PC-9 (cell line): Measurements from ENCODE around the gene NRSN2. TPM values are rescaled to one million over a fixed set of nuclear protein-coding genes. Genes with fewer than 3 reads are reported as not detected.

ENCODE experiments used
- BruUV-seq: library from RNA; stranded (reverse); fragments of 400-500 nt; replicated peaks from 2 replicates; lab custom pipeline; 2021; lab: Mats Ljungman, UMichigan
- CTCF ChIA-PET: fragments of 300-600 bp; sonication (Branson Sonifier 250); formaldehyde crosslinking; loops from one replicate; lab custom pipeline; 2022; ENCODE audit warnings: antibody characterized with exemption; lab: Charles Lee
- POLR2A ChIA-PET: fragments of 300-600 bp; sonication (Branson Sonifier 250); formaldehyde crosslinking; loops from one replicate; lab custom pipeline; 2022; ENCODE audit warnings: antibody characterized with exemption; ENCODE audit not compliant: unreplicated experiment; lab: Charles Lee
- DNase-seq, 2 experiments: peaks; one replicate each; pipeline versions ENCODE4 v3.0.0 to v3.0.0-alpha.2; 2015 to 2022; ENCODE audit warnings: mixed read lengths in 1 of 2
- H2AFZ ChIP-seq: fragments of 200-600 bp; sonication (generic); 2 replicates; pipeline ENCODE4 v1.8.1; 2017; ENCODE audit warnings: antibody characterized with exemption
- H3F3A ChIP-seq: fragments of 200-600 bp; sonication (generic); 2 replicates; pipeline ENCODE4 v1.8.1; 2017; ENCODE audit warnings: antibody characterized with exemption, mild to moderate bottlenecking, low read depth; ENCODE audit not compliant: insufficient read depth
- H3K27ac ChIP-seq: fragments of 200-600 bp; sonication (generic); 2 replicates; pipeline ENCODE4 v1.6.1; 2016; ENCODE audit warnings: mixed run types
- H3K27me3 ChIP-seq: fragments of 200-600 bp; sonication (generic); 2 replicates; pipeline ENCODE4 v1.6.1; 2016; ENCODE audit warnings: low read depth, mixed run types; ENCODE audit not compliant: insufficient read depth
- H3K36me3 ChIP-seq: fragments of 200-600 bp; sonication (generic); 2 replicates; pipeline ENCODE4 v1.6.1; 2016; ENCODE audit warnings: low read depth, mixed run types
- H3K4me1 ChIP-seq: fragments of 200-600 bp; sonication (generic); replicated peaks from 2 replicates; pipeline ENCODE4 v1.6.1; 2016; ENCODE audit warnings: mixed run types; ENCODE audit not compliant: insufficient read depth
- H3K4me2 ChIP-seq: fragments of 200-600 bp; sonication (generic); 2 replicates; pipeline ENCODE4 v1.6.1; 2017; ENCODE audit warnings: mixed run types
- H3K4me3 ChIP-seq: fragments of 200-600 bp; sonication (generic); 2 replicates; pipeline ENCODE4 v1.6.1; 2016; ENCODE audit warnings: mixed run types
- H3K79me2 ChIP-seq: fragments of 200-600 bp; sonication (generic); 2 replicates; pipeline ENCODE4 v1.6.1; 2017; ENCODE audit warnings: low read depth, mixed run types
- H3K9me2 ChIP-seq: fragments of 200-600 bp; sonication (generic); 2 replicates; pipeline ENCODE4 v1.8.1; 2017; ENCODE audit warnings: mild to moderate bottlenecking; ENCODE audit not compliant: insufficient read depth
- H3K9me3 ChIP-seq: fragments of 200-600 bp; sonication (generic); 2 replicates; pipeline ENCODE4 v1.8.1; 2016; ENCODE audit warnings: low read depth; ENCODE audit not compliant: insufficient read depth
- H4K20me1 ChIP-seq: fragments of 200-600 bp; sonication (generic); 2 replicates; pipeline ENCODE4 v1.8.1; 2017; ENCODE audit not compliant: insufficient read depth
- EZH2 ChIP-seq: fragments of 200-600 bp; sonication (generic); IDR thresholded peaks from 2 replicates; pipeline ENCODE4 v1.8.0; 2017; ENCODE audit warnings: antibody characterized with exemption, low read depth
- intact Hi-C: fragments of 100-400 bp; cut with micrococcal nuclease; formaldehyde crosslinking; loops from one replicate; pipeline ENCODE4 v1.10.0; 2022; ENCODE audit not compliant: unreplicated experiment
- total RNA-seq: library from RNA; stranded (reverse); gene quantifications from 2 replicates; pipeline ENCODE4 v1.2.3, GENCODE V29; 2021
- TF ChIP-seq, protein P1 (sequence below): fragments of 200-600 bp; sonication (generic); conservative IDR thresholded peaks from 2 replicates; pipeline ENCODE4 v1.6.1; 2017; ENCODE audit warnings: mixed run types, antibody characterized with exemption, mild to moderate bottlenecking, moderate library complexity

The NRSN2 gene
- total RNA-seq, 1 experiment from 2014 or later, result 15.0 TPM

DNA sequence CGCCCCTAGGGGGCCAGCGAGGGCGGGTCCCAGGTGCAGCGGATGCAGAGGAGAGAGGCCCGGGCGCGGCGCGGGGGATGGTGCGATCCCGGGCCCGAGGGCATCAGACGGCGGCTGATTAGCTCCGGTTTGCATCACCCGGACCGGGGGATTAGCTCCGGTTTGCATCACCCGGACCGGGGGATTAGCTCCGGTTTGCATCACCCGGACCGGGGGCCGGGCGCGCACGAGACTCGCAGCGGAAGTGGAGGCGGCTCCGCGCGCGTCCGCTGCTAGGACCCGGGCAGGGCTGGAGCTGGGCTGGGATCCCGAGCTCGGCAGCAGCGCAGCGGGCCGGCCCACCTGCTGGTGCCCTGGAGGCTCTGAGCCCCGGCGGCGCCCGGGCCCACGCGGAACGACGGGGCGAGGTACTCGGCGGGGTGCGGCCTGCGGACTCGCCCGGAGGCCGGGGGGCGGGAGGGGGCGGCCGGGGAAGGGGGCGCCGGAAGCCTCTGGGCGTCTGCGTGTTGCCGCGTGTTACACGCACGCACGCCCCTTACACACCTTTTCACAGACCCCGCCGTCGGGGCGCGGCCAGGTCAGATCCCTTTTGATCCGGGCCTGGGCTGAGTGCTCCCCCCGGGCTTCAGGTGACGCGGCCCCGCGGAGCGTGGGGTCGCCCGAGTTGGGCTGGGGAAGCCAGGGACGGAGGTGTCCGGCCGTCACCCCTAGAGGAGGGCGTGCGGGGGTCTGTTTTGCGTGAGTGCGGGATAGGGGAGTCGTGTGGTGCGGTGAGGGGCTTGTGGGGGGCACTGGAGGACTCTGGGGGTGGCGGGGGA is 34.1 kb downstream of the NRSN2 start:
- Histone ChIP-seq H3F3A (peaks cover 61% of the 10 kb centered on the region), H3K4me2 (peak overlapping the region; percentile 95), H3K4me1 (peaks cover 70% of the 10 kb centered on the region), H3K9me2 (no peaks in the 10 kb centered on the region), H3K36me3 (peaks cover 40% of the 10 kb centered on the region), H2AFZ (no peak overlapping the region), H3K9me3 (no peaks in the 10 kb centered on the region), H4K20me1 (peaks cover 35% of the 10 kb centered on the region), H3K4me3 (peak overlapping the region; percentile 59), H3K27ac (peak overlapping the region; percentile 99), H3K79me2 (peaks cover 59% of the 10 kb centered on the region), H3K27me3 (no peaks in the 10 kb centered on the region)
- POLR2A ChIA-PET, result interaction anchor here (0.6 to 1.3 kb wide), 6 partner anchors 13 to 91 kb away, joined by 3 to 43 read pairs (median 12); no protein-coding TSS in a partner anchor
- CTCF ChIA-PET, result interaction anchor here (0.7 to 1.9 kb wide), 5 partner anchors 9 to 27 kb away, joined by 3 to 11 read pairs (median 5); no protein-coding TSS in a partner anchor
- peak in 1 of 2 experiments; percentile 89 for DNase-seq
- BruUV-seq, result no TSS peak
- intact Hi-C loops, result loop anchor here (1.0 to 2.0 kb wide), 2 partner anchors 19 to 26 kb away; no protein-coding TSS in a partner anchor
- TF ChIP-seq, protein P1, sequence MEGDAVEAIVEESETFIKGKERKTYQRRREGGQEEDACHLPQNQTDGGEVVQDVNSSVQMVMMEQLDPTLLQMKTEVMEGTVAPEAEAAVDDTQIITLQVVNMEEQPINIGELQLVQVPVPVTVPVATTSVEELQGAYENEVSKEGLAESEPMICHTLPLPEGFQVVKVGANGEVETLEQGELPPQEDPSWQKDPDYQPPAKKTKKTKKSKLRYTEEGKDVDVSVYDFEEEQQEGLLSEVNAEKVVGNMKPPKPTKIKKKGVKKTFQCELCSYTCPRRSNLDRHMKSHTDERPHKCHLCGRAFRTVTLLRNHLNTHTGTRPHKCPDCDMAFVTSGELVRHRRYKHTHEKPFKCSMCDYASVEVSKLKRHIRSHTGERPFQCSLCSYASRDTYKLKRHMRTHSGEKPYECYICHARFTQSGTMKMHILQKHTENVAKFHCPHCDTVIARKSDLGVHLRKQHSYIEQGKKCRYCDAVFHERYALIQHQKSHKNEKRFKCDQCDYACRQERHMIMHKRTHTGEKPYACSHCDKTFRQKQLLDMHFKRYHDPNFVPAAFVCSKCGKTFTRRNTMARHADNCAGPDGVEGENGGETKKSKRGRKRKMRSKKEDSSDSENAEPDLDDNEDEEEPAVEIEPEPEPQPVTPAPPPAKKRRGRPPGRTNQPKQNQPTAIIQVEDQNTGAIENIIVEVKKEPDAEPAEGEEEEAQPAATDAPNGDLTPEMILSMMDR, result peak; percentile 46; the same call in 1 of the 2 replicates
- no peak for TF ChIP-seq EZH2

DNA sequence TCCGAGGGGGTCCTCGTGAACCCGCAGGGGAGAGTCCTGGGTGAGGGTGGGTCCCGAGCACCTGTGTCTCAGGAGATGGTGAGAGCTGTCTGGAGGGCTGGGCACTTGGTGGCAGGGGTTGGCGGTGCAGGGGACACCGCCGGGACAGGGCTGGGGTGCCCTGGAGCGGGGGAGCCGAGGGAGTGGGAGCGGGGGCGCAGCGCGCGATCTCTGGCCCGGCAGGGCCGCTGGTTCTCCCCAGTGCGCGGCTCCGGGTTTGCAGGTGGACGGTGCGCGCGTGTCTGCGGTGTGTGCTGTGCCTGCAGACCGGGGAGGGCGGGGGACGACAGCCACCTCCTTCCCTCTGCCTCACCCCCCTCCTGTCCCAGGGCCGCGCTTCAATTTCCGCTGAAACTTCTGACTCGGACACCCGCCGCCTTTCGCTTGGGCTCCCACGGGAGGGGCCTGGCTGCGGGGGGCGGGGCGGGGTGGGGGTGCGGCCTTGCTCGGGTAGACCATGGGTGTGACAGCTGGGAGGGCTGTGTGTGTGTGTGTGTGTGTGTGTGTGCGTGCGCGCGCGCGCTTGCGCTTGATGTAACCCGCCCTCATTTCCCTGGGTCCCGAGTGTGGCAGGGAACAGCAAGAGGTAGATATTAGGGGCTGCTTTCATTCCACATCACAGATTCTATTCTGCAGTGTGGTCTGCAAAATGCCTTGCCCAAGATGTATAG is 34.8 kb downstream of the NRSN2 start:
- Histone ChIP-seq H3K27me3 (no peaks in the 10 kb centered on the region), H3K9me3 (no peaks in the 10 kb centered on the region), H3K36me3 (peaks cover 47% of the 10 kb centered on the region), H3K4me2 (peak overlapping the region; percentile 95), H2AFZ (no peak overlapping the region), H3K27ac (peak overlapping the region; percentile 99), H3K79me2 (peaks cover 66% of the 10 kb centered on the region), H3K4me3 (peak overlapping the region; percentile 59), H4K20me1 (peaks cover 42% of the 10 kb centered on the region), H3K4me1 (peaks cover 62% of the 10 kb centered on the region), H3F3A (peaks cover 69% of the 10 kb centered on the region), H3K9me2 (no peaks in the 10 kb centered on the region)
- no TSS peak for BruUV-seq
- POLR2A ChIA-PET, result interaction anchor here (0.5 to 1.2 kb wide), 3 partner anchors 12 to 21 kb away, joined by 3 to 7 read pairs (median 5); no protein-coding TSS in a partner anchor
- TF ChIP-seq, protein P1, result no peak
- TF ChIP-seq EZH2, result no peak
- CTCF ChIA-PET, result interaction anchor here (1.3 kb wide), 1 partner anchor 19 kb away, joined by 5 read pairs; no protein-coding TSS in a partner anchor
- peak; percentile 65 to 84 for DNase-seq
- intact Hi-C loops, result loop anchor here (2.0 kb wide), 1 partner anchor 25 kb away; no protein-coding TSS in a partner anchor
